SK-N-SH treated with all-trans-retinoic acid at 6 μM for 48 hours (cell line): ENCODE data around the gene TESK1.
"Not testable (repeated sequence)": the region's sequence is repeated elsewhere in the genome, so short reads cannot be mapped to it uniquely, and the experiment has no call there.

Experiments used
- ATAC-seq: fragments of 200-7000 bp; cut with Tn5 transposase; 3 replicates; pipeline ENCODE4 v1.9.1; 2020; ENCODE audit warnings: mild to moderate bottlenecking, moderate library complexity
- CSDC2 ChIP-seq: fragments of 250-450 bp; sonication (Bioruptor Pico); IDR thresholded peaks from 2 replicates; pipeline ENCODE4 v1.5.0; 2020; ENCODE audit warnings: mild to moderate bottlenecking, moderate library complexity
- ESRRG ChIP-seq: fragments of 250-450 bp; sonication (Bioruptor Pico); IDR thresholded peaks from 2 replicates; pipeline ENCODE4 v1.6.1; 2021; ENCODE audit warnings: mild to moderate bottlenecking
- ISL1 ChIP-seq: fragments of 250-450 bp; sonication (Bioruptor Pico); IDR thresholded peaks from 2 replicates; pipeline ENCODE4 v2.1.2; 2022; ENCODE audit warnings: mild to moderate bottlenecking, moderate library complexity
- OSR1 ChIP-seq: fragments of 250-450 bp; sonication (Bioruptor Pico); IDR thresholded peaks from 2 replicates; pipeline ENCODE4 v1.8.0; 2022; ENCODE audit warnings: moderate library complexity, mild to moderate bottlenecking, inconsistent platforms
- PPARA ChIP-seq: fragments of 250-450 bp; sonication (Bioruptor Pico); IDR thresholded peaks from 2 replicates; pipeline ENCODE4 v1.5.0; 2020; ENCODE audit warnings: mild to moderate bottlenecking, borderline replicate concordance
- SNAI2 ChIP-seq: fragments of 250-450 bp; sonication (Bioruptor Pico); IDR thresholded peaks from 2 replicates; pipeline ENCODE4 v1.5.0; 2020; ENCODE audit warnings: mild to moderate bottlenecking, moderate library complexity
- TCF4 ChIP-seq: fragments of 250-450 bp; sonication (Bioruptor Pico); IDR thresholded peaks from 2 replicates; pipeline ENCODE4 v1.8.0; 2021; ENCODE audit warnings: mild to moderate bottlenecking, moderate library complexity, borderline replicate concordance
- TOX ChIP-seq: fragments of 250-450 bp; sonication (Bioruptor Pico); IDR thresholded peaks from 2 replicates; pipeline ENCODE4 v1.8.0; 2021; ENCODE audit warnings: mild to moderate bottlenecking, moderate library complexity, borderline replicate concordance
- ZC3H10 ChIP-seq: fragments of 250-450 bp; sonication (Bioruptor Pico); IDR thresholded peaks from 2 replicates; pipeline ENCODE4 v1.5.1; 2021; ENCODE audit warnings: mild to moderate bottlenecking, moderate library complexity
- ZFP3 ChIP-seq: fragments of 250-450 bp; sonication (Bioruptor Pico); IDR thresholded peaks from 2 replicates; pipeline ENCODE4 v1.5.0; 2020; ENCODE audit warnings: mild to moderate bottlenecking, moderate library complexity
- ZFP30 ChIP-seq: fragments of 450-650 bp; formaldehyde crosslinking; IDR thresholded peaks from 2 replicates; pipeline ENCODE4 v1.5.0; 2022; ENCODE audit warnings: mild to moderate bottlenecking, moderate library complexity
- ZNF565 ChIP-seq: fragments of 450-650 bp; formaldehyde crosslinking; conservative IDR thresholded peaks from 2 replicates; pipeline ENCODE4 v1.5.0; 2020; ENCODE audit warnings: low read depth, mild to moderate bottlenecking, moderate library complexity
- ZNF70 ChIP-seq: fragments of 450-650 bp; formaldehyde crosslinking; IDR thresholded peaks from 2 replicates; pipeline ENCODE4 v1.5.0; 2020; ENCODE audit warnings: mild to moderate bottlenecking, moderate library complexity
- TF ChIP-seq, protein P1 (sequence below): fragments of 250-450 bp; sonication (Bioruptor Pico); IDR thresholded peaks from 2 replicates; pipeline ENCODE4 v1.8.0; 2020; ENCODE audit warnings: mild to moderate bottlenecking, moderate library complexity, borderline replicate concordance
- TF ChIP-seq, protein P2 (sequence below): fragments of 250-450 bp; sonication (Bioruptor Pico); IDR thresholded peaks from 2 replicates; pipeline ENCODE4 v1.5.0; 2020; ENCODE audit warnings: mild to moderate bottlenecking, moderate library complexity
- TF ChIP-seq, protein P3 (sequence below): fragments of 250-450 bp; sonication (Bioruptor Pico); IDR thresholded peaks from 2 replicates; pipeline ENCODE4 v1.5.1; 2020; ENCODE audit warnings: low read depth, mild to moderate bottlenecking, moderate library complexity

Gene TESK1

DNA sequence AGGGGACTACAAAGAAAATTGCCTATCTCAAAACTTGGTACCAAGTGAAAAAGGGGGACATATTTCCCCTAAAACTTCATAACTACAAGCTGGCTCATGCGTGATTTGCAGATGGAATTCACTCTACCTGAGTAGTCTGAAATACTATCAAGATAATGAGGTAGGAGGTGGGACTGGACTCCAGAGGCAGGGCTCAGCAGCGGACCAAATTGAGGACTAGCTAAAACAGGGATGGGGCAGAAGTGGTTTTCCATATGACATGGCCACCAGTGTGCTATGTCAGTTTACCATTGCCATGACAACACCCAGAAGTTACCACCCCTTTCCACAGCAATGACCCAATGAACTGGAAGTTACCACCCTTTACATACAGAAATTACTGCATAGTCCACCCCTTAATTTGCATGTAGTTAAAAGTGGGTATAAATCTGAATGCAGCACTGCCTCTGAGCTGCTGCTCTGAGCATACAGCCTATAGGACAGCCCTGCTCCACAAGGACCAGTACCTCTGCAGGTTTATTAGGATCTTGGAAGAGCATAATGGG is 30.4 kb upstream of the TESK1 start:
- ATAC-seq, result no peak
- TF ChIP-seq CSDC2 (no peak), OSR1 (CRISPR knock-in tag) (no peak), ISL1 (CRISPR knock-in tag) (no peak), ZNF70 (CRISPR knock-in tag) (no peak), ZC3H10 (CRISPR knock-in tag) (no peak), SNAI2 (no peak)
- TF ChIP-seq, protein P1, sequence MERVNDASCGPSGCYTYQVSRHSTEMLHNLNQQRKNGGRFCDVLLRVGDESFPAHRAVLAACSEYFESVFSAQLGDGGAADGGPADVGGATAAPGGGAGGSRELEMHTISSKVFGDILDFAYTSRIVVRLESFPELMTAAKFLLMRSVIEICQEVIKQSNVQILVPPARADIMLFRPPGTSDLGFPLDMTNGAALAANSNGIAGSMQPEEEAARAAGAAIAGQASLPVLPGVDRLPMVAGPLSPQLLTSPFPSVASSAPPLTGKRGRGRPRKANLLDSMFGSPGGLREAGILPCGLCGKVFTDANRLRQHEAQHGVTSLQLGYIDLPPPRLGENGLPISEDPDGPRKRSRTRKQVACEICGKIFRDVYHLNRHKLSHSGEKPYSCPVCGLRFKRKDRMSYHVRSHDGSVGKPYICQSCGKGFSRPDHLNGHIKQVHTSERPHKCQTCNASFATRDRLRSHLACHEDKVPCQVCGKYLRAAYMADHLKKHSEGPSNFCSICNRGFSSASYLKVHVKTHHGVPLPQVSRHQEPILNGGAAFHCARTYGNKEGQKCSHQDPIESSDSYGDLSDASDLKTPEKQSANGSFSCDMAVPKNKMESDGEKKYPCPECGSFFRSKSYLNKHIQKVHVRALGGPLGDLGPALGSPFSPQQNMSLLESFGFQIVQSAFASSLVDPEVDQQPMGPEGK (CRISPR knock-in tag), result no peak
- TF ChIP-seq, protein P2, sequence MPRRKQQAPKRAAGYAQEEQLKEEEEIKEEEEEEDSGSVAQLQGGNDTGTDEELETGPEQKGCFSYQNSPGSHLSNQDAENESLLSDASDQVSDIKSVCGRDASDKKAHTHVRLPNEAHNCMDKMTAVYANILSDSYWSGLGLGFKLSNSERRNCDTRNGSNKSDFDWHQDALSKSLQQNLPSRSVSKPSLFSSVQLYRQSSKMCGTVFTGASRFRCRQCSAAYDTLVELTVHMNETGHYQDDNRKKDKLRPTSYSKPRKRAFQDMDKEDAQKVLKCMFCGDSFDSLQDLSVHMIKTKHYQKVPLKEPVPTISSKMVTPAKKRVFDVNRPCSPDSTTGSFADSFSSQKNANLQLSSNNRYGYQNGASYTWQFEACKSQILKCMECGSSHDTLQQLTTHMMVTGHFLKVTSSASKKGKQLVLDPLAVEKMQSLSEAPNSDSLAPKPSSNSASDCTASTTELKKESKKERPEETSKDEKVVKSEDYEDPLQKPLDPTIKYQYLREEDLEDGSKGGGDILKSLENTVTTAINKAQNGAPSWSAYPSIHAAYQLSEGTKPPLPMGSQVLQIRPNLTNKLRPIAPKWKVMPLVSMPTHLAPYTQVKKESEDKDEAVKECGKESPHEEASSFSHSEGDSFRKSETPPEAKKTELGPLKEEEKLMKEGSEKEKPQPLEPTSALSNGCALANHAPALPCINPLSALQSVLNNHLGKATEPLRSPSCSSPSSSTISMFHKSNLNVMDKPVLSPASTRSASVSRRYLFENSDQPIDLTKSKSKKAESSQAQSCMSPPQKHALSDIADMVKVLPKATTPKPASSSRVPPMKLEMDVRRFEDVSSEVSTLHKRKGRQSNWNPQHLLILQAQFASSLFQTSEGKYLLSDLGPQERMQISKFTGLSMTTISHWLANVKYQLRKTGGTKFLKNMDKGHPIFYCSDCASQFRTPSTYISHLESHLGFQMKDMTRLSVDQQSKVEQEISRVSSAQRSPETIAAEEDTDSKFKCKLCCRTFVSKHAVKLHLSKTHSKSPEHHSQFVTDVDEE, result no peak

DNA sequence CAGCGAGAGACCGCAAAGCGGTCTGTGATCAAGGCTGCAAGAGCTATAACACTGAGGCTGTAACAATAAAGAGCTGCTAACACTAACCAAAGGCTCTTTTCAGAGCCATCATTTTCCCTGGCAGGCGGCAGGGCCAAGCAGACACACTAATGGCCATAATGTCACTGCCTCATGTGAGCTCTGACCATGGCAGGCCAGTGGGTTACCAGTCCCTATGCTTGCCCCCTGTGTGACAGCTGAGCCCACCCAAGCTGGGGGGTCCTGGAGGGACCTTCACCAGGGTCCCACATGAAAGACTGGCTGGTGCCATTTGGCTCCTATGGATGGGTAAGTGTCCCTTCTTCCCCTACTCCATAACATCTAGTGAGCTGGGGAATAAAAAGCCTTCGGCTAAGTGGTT is 29.6 kb upstream of the TESK1 start:
- no peak for ATAC-seq
- TF ChIP-seq TCF4 (CRISPR knock-in tag) (no peak), ZFP3 (CRISPR knock-in tag) (no peak), CSDC2 (no peak), ESRRG (CRISPR knock-in tag) (no peak), ZNF565 (CRISPR knock-in tag) (no peak)
- TF ChIP-seq, protein P3, sequence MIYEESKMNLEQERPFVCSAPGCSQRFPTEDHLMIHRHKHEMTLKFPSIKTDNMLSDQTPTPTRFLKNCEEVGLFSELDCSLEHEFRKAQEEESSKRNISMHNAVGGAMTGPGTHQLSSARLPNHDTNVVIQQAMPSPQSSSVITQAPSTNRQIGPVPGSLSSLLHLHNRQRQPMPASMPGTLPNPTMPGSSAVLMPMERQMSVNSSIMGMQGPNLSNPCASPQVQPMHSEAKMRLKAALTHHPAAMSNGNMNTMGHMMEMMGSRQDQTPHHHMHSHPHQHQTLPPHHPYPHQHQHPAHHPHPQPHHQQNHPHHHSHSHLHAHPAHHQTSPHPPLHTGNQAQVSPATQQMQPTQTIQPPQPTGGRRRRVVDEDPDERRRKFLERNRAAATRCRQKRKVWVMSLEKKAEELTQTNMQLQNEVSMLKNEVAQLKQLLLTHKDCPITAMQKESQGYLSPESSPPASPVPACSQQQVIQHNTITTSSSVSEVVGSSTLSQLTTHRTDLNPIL, result no peak

DNA sequence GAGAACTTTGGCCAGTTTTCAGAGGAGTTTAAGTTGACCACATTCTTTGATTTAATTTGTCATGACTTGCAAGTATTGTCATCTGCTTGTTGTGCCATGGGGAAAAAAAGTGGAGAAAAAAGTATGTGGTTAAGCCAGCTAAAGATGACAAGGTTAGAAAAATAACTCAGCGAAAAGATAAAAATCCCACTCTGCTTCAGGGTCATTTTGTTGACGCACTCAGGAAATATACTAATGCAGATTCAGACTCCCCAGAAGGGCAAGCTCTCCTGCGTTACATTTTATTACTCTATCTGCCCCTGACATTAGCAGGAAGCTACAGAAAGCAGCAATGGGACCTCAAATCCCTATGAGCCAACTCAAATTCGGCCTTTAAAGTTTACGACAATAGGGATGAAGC is 27.6 kb upstream of the TESK1 start:
- TF ChIP-seq SNAI2, result no peak
- no peak for TF ChIP-seq PPARA (CRISPR knock-in tag)
- no peak for TF ChIP-seq OSR1 (CRISPR knock-in tag)
- TF ChIP-seq ZFP30 (CRISPR knock-in tag), result no peak
- TF ChIP-seq TCF4 (CRISPR knock-in tag), result no peak
- TF ChIP-seq CSDC2, result no peak
- no peak for ATAC-seq

DNA sequence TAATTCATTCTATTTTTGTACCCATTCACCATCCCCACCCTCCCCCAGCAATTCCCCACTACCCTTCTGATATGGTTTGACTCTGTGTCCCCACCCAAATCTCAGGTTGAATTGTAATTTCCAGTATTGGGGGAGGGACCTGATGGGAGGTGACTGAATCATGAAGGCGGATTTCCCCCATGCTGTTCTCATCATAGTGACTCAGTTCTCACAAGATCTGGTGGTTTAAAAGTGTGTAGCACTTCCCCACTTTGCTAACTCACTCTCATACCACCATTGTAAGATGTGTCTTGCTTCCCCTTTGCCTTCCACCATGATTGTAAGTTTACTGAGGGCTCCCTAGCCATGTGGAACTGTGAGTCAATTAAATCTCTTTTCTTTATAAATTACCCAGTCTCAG is 25.9 kb upstream of the TESK1 start:
- ATAC-seq, result no peak
- TF ChIP-seq CSDC2 (no peak), TOX (CRISPR knock-in tag) (no peak), TCF4 (CRISPR knock-in tag) (no peak)
- TF ChIP-seq, all 23 proteins: peak for 0

DNA sequence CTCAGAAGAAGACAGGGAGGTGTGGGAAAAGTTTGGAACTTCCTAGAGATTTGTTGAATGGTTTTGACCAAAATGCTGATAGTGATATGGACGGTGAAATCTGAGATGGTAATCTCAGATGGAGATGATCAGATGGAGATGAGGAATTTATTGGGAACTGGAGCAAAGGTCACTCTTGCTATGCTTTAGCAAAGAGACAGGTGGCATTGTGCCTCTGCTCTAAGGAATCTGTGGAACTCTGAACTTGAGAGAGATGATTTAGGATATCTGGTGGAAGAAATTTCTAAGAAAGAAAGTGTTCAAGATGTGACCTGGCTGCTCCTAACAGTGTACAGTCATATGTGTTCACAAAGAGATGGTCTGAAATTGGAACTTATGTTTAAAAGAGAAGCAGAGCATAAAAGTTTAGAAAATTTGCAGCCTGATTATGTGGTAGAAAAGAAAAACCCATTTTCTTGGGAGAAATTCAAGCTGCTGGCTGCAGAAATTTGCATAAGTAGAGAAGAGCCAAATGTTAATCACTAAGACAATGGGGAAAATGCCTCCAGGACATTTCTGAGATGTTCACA is 25.3 kb upstream of the TESK1 start:
- ATAC-seq, result not testable (repeated sequence)

DNA sequence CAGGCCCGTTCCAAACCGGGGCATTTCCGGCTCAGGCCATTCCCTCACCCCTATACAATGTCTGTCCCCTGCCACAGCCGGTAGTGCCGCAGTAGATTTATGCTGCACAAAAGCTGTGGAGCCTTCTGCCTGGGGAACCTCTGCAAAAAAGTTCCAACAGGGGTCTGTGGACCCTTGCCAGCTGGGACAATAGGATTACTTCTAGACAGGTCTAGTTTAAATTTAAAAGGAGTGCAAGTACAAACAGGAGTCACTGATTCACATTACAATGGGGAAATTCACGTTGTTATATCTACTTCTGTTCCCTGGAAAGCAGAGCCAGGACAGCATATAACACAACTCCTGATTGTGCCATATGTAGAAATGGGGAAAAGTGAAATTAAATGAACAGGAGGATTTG is 21.5 kb upstream of the TESK1 start:
- not testable (repeated sequence) for ATAC-seq

DNA sequence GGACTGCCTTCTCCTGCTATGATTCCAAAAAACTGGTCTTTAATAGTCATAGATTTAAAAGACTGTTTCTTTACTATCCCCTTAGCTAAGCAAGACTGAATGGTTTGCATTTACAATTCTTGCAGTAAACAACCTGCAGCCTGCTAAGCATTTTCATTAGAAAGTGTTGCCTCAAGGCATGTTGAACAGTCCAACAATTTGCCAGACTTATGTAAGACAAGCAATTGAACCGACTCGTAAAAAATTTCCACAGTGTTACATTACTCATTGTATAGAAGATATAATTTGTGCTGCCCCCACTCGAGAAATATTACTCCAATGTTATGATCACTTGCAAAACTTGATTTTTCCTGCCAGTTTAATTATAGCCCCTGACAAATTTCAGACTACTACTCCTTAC is 20.4 kb upstream of the TESK1 start:
- not testable (repeated sequence) for ATAC-seq

DNA sequence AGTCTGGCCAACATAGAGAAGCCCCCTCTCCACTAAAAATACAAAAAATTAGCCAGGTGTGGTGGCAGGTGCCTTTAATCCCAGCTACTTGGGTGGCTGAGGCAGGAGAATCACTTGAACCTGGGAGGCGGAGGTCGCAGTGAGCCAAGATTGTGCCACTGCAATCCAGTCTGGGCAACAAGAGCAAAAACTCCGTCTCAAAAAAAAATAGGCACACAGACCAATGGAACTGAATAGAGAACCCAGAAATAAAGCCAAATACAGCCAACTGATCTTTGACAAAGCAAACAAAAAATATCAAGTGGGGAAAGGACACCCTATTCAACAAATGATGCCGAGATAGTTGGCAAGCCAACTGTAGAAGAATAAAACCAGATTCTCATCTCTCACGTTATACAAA is 16.6 kb upstream of the TESK1 start:
- ATAC-seq, result not testable (repeated sequence)
